ENCODE data around the gene CLDN34.

Gene CLDN34, protein sequence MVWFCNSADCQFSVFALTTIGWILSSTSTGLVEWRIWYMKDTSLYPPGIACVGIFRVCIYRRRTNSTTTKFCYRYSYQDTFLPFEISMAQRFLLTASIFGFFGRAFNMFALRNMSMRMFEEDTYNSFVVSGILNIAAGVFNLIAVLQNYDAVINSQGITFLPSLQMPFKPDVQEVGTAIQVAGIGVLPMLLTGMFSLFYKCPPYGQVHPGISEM

DNA sequence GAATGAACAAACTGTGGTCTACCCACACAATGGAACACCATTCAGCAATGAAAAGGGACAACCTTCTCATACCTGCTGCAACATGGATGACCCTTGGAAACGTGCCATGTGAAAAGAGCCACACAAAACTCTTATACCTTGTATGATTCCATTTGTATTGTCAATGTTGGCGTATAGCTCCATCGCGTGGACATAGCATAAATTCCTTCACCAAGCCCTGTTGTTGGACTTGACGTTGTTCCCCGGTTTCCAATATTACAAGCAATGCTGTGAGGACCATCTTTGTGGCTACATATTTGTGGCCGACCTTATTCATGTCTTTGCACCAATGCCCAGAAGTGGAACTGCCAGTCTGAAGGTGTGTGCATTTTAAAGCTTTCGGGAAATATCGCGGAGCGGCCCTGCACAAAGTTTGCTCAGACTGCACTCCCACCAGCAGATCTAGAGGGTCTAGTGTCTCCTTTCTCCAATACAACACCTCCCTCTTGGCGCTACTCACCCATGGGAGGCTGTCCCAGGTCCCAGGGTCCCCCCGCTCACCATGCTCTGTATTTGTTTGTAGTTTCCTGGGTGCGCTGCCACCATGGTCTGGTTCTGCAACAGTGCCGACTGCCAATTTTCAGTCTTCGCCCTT, at the start of gene CLDN34:
CLDN34 (plus strand) TSS at position 584 of the 634 bp plus-strand sequence; CDS start at position 584, 0 bp downstream.
- ATAC-seq: no peak
- no peak for TF ChIP-seq ZC3H10 (CRISPR knock-in tag; IDR thresholded peaks at IDR 0.05)
- TF ChIP-seq TOX (CRISPR knock-in tag; IDR thresholded peaks at IDR 0.05; ENCODE audit: borderline replicate concordance): no peak
- no peak for TF ChIP-seq GLIS3 (CRISPR knock-in tag; IDR thresholded peaks at IDR 0.05)
- TF ChIP-seq, protein P1, sequence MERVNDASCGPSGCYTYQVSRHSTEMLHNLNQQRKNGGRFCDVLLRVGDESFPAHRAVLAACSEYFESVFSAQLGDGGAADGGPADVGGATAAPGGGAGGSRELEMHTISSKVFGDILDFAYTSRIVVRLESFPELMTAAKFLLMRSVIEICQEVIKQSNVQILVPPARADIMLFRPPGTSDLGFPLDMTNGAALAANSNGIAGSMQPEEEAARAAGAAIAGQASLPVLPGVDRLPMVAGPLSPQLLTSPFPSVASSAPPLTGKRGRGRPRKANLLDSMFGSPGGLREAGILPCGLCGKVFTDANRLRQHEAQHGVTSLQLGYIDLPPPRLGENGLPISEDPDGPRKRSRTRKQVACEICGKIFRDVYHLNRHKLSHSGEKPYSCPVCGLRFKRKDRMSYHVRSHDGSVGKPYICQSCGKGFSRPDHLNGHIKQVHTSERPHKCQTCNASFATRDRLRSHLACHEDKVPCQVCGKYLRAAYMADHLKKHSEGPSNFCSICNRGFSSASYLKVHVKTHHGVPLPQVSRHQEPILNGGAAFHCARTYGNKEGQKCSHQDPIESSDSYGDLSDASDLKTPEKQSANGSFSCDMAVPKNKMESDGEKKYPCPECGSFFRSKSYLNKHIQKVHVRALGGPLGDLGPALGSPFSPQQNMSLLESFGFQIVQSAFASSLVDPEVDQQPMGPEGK (CRISPR knock-in tag; IDR thresholded peaks at IDR 0.05; ENCODE audit: borderline replicate concordance): no peak
- TF ChIP-seq, protein P2, sequence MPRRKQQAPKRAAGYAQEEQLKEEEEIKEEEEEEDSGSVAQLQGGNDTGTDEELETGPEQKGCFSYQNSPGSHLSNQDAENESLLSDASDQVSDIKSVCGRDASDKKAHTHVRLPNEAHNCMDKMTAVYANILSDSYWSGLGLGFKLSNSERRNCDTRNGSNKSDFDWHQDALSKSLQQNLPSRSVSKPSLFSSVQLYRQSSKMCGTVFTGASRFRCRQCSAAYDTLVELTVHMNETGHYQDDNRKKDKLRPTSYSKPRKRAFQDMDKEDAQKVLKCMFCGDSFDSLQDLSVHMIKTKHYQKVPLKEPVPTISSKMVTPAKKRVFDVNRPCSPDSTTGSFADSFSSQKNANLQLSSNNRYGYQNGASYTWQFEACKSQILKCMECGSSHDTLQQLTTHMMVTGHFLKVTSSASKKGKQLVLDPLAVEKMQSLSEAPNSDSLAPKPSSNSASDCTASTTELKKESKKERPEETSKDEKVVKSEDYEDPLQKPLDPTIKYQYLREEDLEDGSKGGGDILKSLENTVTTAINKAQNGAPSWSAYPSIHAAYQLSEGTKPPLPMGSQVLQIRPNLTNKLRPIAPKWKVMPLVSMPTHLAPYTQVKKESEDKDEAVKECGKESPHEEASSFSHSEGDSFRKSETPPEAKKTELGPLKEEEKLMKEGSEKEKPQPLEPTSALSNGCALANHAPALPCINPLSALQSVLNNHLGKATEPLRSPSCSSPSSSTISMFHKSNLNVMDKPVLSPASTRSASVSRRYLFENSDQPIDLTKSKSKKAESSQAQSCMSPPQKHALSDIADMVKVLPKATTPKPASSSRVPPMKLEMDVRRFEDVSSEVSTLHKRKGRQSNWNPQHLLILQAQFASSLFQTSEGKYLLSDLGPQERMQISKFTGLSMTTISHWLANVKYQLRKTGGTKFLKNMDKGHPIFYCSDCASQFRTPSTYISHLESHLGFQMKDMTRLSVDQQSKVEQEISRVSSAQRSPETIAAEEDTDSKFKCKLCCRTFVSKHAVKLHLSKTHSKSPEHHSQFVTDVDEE (CRISPR knock-in tag; IDR thresholded peaks at IDR 0.05): no peak
- TF ChIP-seq PPARA (CRISPR knock-in tag; IDR thresholded peaks at IDR 0.05; ENCODE audit: borderline replicate concordance): no peak
- TF ChIP-seq, protein P3, sequence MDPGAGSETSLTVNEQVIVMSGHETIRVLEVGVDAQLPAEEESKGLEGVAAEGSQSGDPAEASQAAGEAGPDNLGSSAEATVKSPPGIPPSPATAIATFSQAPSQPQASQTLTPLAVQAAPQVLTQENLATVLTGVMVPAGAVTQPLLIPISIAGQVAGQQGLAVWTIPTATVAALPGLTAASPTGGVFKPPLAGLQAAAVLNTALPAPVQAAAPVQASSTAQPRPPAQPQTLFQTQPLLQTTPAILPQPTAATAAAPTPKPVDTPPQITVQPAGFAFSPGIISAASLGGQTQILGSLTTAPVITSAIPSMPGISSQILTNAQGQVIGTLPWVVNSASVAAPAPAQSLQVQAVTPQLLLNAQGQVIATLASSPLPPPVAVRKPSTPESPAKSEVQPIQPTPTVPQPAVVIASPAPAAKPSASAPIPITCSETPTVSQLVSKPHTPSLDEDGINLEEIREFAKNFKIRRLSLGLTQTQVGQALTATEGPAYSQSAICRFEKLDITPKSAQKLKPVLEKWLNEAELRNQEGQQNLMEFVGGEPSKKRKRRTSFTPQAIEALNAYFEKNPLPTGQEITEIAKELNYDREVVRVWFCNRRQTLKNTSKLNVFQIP (CRISPR knock-in tag; IDR thresholded peaks at IDR 0.05; ENCODE audit: borderline replicate concordance, low read depth): no peak
- TF ChIP-seq TCF4 (CRISPR knock-in tag; IDR thresholded peaks at IDR 0.05; ENCODE audit: borderline replicate concordance): no peak
- TF ChIP-seq ZNF8 (CRISPR knock-in tag; IDR thresholded peaks at IDR 0.05): no peak
- no peak for TF ChIP-seq OSR1 (CRISPR knock-in tag; IDR thresholded peaks at IDR 0.05)
- no peak for TF ChIP-seq CSDC2 (CRISPR knock-in tag; IDR thresholded peaks at IDR 0.05)
- TF ChIP-seq ZFP30 (CRISPR knock-in tag; IDR thresholded peaks at IDR 0.05): no peak
- no peak for TF ChIP-seq ISL1 (CRISPR knock-in tag; IDR thresholded peaks at IDR 0.05)
- no peak for TF ChIP-seq ESRRG (CRISPR knock-in tag; IDR thresholded peaks at IDR 0.05)
- no peak for TF ChIP-seq ZNF565 (CRISPR knock-in tag; conservative IDR thresholded peaks at IDR 0.05; ENCODE audit: low read depth)
- TF ChIP-seq BACH2 (CRISPR knock-in tag; IDR thresholded peaks at IDR 0.05; ENCODE audit: borderline replicate concordance): no peak
- TF ChIP-seq ARNTL (CRISPR knock-in tag; IDR thresholded peaks at IDR 0.05; ENCODE audit: borderline replicate concordance, low read depth): no peak
- no peak for TF ChIP-seq RARB (CRISPR knock-in tag; IDR thresholded peaks at IDR 0.05)

DNA sequence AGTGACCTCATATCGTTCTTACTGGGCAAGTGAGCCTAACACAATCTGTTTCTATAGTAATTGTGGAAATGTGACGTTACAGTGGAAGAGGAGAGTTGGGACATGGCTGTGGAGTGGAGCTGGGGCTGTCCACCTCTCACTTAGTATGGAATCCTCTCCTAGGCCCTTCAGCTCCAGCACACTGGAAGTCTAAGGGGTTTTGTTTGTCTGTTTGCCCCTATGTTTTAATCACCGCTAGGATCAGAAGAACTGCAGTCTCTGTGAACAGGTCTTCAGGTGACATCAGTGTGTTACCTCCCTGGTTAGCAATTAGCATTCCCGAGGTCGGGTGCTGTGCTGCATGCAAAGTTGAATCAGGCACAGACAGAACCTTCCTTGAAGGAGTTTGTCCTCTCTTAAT, 49.3 kb upstream of the CLDN34 start:
- no peak for ATAC-seq
- TF ChIP-seq ZNF565 (CRISPR knock-in tag; conservative IDR thresholded peaks at IDR 0.05; ENCODE audit: low read depth) (no peak), PPARA (CRISPR knock-in tag; IDR thresholded peaks at IDR 0.05; ENCODE audit: borderline replicate concordance) (no peak), RARB (CRISPR knock-in tag; IDR thresholded peaks at IDR 0.05) (no peak), ZC3H10 (CRISPR knock-in tag; IDR thresholded peaks at IDR 0.05) (no peak), ARNTL (CRISPR knock-in tag; IDR thresholded peaks at IDR 0.05; ENCODE audit: borderline replicate concordance, low read depth) (no peak), ZNF70 (CRISPR knock-in tag; IDR thresholded peaks at IDR 0.05) (no peak)

DNA sequence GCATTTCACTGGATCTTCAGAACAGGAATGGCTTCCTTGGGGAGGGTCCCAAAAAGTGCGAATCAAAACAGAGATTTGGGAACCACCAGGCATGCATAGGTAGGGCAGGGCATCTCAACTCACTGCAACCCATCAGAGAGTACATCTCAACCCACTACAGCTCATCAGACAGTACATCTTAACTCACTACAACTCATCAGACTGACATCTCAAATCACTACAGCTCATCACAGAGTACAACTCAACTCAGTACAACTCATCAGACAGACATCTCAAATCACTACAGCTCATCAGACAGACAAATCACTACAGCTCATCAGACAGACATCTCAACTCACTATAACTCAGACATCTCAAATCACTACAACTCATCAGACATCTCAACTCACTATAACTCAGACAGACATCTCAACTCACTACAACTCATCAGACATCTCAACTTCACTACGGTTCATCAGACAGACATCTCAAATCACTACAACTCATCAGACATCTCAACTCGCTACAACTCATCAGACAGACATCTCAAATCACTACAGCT, 47.5 kb upstream of the CLDN34 start:
- no peak for TF ChIP-seq ESRRG (CRISPR knock-in tag; IDR thresholded peaks at IDR 0.05)
- TF ChIP-seq, protein P4, sequence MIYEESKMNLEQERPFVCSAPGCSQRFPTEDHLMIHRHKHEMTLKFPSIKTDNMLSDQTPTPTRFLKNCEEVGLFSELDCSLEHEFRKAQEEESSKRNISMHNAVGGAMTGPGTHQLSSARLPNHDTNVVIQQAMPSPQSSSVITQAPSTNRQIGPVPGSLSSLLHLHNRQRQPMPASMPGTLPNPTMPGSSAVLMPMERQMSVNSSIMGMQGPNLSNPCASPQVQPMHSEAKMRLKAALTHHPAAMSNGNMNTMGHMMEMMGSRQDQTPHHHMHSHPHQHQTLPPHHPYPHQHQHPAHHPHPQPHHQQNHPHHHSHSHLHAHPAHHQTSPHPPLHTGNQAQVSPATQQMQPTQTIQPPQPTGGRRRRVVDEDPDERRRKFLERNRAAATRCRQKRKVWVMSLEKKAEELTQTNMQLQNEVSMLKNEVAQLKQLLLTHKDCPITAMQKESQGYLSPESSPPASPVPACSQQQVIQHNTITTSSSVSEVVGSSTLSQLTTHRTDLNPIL (CRISPR knock-in tag; IDR thresholded peaks at IDR 0.05; ENCODE audit: low read depth): no peak
- TF ChIP-seq, protein P3 (CRISPR knock-in tag; IDR thresholded peaks at IDR 0.05; ENCODE audit: borderline replicate concordance, low read depth): no peak
- ATAC-seq: no peak

All from SK-N-SH treated with all-trans-retinoic acid at 6 μM for 48 hours (cell line).